ENCODE results near the gene PGA5. TPM values are rescaled to one million over a fixed set of nuclear protein-coding genes. Genes with fewer than 3 reads are reported as not detected.

Gene PGA5
- total RNA-seq, 4 donors from 2014 or later, result not detected

DNA sequence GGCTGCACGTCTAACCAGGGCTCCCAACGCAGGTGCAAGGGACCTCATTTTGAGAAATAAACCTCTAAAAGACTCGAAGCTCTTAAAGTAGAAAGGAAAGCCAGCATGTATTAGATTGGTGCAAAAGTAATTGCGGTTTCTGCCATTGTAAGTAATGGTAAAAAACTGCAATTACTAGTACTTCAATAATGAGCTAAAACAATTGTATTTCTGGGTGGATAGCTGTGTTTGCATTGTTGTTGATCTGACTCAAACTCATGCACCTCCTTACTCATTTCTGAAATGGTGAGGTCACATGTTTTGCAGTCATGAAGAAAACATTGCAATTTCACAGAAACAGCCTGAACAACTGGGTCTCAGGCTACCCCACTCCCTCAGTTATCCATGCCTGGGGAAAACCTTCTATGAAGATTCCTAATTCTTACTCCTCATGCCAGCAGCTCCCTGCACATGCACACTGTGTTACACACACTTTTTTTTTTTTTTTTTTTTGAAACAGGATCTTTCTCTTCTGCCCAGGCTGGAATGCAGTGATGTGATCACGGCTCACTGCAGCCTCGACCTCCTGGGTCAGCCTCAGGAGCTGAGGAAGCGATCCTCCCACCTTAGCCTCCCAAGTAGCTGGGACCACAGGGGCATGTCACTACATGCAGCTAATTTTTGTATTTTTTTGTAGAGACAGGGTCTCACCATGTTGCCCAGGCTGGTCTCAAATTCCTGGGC, 29.5 kb downstream of the PGA5 start:
- Histone ChIP-seq H3K9me3 (no peaks in the 10 kb centered on the region), H3K4me1 (no peaks in the 10 kb centered on the region), H3K36me3 (no peaks in the 10 kb centered on the region), H3K4me3 (no peak overlapping the region), H3K27me3 (no peaks in the 10 kb centered on the region), H3K27ac (no peak overlapping the region)
- DNase-seq, result no peak
- intact Hi-C loops (cut with DNase I; ENCODE audit: low total_unique reads), result no loop called here
- no peak for TF ChIP-seq POLR2A (IDR thresholded peaks at IDR 0.05)
- TF ChIP-seq, protein P1, sequence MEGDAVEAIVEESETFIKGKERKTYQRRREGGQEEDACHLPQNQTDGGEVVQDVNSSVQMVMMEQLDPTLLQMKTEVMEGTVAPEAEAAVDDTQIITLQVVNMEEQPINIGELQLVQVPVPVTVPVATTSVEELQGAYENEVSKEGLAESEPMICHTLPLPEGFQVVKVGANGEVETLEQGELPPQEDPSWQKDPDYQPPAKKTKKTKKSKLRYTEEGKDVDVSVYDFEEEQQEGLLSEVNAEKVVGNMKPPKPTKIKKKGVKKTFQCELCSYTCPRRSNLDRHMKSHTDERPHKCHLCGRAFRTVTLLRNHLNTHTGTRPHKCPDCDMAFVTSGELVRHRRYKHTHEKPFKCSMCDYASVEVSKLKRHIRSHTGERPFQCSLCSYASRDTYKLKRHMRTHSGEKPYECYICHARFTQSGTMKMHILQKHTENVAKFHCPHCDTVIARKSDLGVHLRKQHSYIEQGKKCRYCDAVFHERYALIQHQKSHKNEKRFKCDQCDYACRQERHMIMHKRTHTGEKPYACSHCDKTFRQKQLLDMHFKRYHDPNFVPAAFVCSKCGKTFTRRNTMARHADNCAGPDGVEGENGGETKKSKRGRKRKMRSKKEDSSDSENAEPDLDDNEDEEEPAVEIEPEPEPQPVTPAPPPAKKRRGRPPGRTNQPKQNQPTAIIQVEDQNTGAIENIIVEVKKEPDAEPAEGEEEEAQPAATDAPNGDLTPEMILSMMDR (IDR thresholded peaks at IDR 0.05), result no peak

DNA sequence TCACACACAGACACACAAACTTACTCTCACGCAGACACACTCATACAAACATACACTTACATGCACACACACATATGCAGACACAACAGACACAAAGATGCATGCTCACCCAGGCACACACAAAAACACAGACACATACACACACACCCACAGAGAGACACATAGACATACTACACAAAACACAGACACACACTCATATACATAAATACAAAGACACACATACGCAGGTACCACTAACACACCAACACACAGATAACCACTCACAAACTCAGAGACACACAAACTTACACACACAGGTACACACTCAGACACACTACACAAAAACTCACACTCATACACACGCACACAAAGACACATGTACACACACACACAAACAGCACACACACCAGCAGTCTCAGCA, 31.8 kb downstream of the PGA5 start:
- TF ChIP-seq POLR2A (IDR thresholded peaks at IDR 0.05), result no peak
- TF ChIP-seq, protein P1 (IDR thresholded peaks at IDR 0.05), result no peak
- no peak overlapping the region for H3K4me3 ChIP-seq
- intact Hi-C loops (cut with DNase I; ENCODE audit: low total_unique reads), result no loop called here
- no peak overlapping the region for H3K27ac ChIP-seq
- no peaks in the 10 kb centered on the region for H3K27me3 ChIP-seq
- H3K4me1 ChIP-seq, result no peaks in the 10 kb centered on the region
- no peaks in the 10 kb centered on the region for H3K9me3 ChIP-seq
- no peaks in the 10 kb centered on the region for H3K36me3 ChIP-seq
- no peak for DNase-seq

DNA sequence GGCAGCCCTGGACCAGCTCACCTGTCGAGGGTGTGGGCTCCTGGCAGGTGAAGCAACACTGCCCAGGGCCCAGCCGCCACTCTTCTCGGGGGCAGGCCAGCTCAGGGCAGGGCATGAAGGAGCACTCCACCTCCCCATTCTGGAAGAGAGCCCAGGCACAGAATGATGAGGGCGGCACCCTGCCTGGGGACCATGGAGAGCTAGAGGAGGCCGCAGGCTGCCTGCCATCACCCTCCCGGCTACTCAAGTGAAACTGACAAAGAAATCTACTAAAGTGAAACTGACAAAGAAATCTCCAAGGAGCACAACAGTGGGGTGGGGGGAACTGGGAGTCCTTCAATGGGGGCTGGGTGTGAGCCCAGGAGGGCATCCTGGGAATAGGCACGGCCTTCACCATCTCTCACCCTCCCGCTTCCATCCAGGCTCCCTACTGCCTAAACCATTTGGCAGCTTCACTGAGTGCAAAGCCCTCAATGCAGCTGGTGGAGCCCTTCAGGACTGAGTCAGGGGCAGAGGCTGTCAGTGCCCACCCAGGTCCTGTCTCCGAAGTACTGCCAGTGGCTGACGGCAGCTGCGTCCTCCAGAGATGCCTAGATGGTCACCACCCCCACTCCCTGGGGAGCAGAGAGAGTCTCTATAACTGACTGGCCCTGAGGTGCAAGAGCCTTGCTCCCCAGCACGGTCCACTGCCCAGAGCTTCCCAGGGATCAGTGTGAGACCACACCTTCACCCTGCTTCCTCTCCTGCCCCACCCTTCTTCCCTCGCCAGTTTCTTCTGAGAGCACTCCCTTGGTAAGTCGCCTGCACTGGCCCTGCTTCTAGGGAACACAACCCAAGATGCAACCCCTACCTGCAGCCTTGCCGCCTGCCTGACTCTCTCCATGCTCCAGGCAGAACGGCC, 32.5 kb downstream of the PGA5 start:
- Histone ChIP-seq H3K36me3 (no peaks in the 10 kb centered on the region), H3K4me1 (no peaks in the 10 kb centered on the region), H3K9me3 (no peaks in the 10 kb centered on the region), H3K4me3 (no peak overlapping the region), H3K27ac (no peak overlapping the region), H3K27me3 (no peaks in the 10 kb centered on the region)
- TF ChIP-seq, protein P1 (IDR thresholded peaks at IDR 0.05), result no peak
- TF ChIP-seq POLR2A (IDR thresholded peaks at IDR 0.05), result no peak
- intact Hi-C loops (cut with DNase I; ENCODE audit: low total_unique reads), result no loop called here
- DNase-seq, result no peak

DNA sequence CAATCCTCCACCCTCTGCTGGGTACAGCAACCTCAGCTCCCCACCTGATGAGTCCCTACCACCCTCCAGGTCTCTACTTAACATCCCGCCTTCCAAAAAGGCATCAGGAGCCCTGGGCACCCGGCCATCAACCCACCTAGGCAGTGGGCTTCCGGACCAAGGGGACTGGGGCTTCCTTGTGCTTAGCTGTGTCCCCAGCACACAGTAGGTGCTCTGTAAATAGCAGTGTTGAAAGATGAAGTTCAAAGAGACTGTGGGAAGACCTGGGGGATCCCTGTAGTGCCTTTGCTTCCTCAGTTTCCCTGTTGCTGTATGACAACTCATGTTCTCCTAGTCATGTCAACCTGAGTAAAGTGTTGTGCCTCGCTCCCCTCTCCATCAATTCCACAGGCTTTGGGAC, 33.1 kb downstream of the PGA5 start:
- Histone ChIP-seq H3K9me3 (no peaks in the 10 kb centered on the region), H3K27ac (no peak overlapping the region), H3K4me3 (no peak overlapping the region), H3K36me3 (no peaks in the 10 kb centered on the region), H3K27me3 (no peaks in the 10 kb centered on the region), H3K4me1 (no peaks in the 10 kb centered on the region)
- TF ChIP-seq, protein P1 (IDR thresholded peaks at IDR 0.05), result no peak
- no peak for TF ChIP-seq POLR2A (IDR thresholded peaks at IDR 0.05)
- DNase-seq, result no peak
- intact Hi-C loops (cut with DNase I; ENCODE audit: low total_unique reads), result no loop called here

DNA sequence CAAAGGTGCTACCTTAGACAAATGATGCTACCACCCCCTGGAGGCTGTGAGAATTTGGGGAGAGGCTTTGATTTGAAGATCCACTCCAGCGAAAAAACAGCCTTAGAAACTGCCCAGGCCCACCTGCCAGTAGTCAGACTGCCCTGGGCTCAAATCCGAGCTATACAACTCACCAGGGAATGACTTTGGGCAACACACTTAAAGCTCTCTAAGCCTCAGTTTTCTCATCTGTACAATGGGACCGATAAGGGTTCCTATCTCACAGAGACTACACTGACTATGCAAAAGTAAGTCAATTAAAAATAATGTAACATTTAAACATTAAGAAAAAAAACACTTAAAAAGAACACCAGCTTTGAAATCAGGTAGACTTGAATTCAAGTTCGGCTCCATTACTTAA, 34.2 kb downstream of the PGA5 start:
- intact Hi-C loops (cut with DNase I; ENCODE audit: low total_unique reads), result no loop called here

More for the DNA sequence above, 34.2 kb downstream of the PGA5 start:
- no peaks in the 10 kb centered on the region for H3K27me3 ChIP-seq
- TF ChIP-seq POLR2A (IDR thresholded peaks at IDR 0.05), result no peak
- TF ChIP-seq, protein P1 (IDR thresholded peaks at IDR 0.05), result no peak
- no peak for DNase-seq
- H3K4me1 ChIP-seq, result no peaks in the 10 kb centered on the region
- H3K27ac ChIP-seq, result no peak overlapping the region
- H3K4me3 ChIP-seq, result no peak overlapping the region
- H3K36me3 ChIP-seq, result no peaks in the 10 kb centered on the region
- no peaks in the 10 kb centered on the region for H3K9me3 ChIP-seq

Measured in uterus (tissue), 4 donors.